Measurements from ENCODE around the gene TCERG1L.

The TCERG1L gene

DNA sequence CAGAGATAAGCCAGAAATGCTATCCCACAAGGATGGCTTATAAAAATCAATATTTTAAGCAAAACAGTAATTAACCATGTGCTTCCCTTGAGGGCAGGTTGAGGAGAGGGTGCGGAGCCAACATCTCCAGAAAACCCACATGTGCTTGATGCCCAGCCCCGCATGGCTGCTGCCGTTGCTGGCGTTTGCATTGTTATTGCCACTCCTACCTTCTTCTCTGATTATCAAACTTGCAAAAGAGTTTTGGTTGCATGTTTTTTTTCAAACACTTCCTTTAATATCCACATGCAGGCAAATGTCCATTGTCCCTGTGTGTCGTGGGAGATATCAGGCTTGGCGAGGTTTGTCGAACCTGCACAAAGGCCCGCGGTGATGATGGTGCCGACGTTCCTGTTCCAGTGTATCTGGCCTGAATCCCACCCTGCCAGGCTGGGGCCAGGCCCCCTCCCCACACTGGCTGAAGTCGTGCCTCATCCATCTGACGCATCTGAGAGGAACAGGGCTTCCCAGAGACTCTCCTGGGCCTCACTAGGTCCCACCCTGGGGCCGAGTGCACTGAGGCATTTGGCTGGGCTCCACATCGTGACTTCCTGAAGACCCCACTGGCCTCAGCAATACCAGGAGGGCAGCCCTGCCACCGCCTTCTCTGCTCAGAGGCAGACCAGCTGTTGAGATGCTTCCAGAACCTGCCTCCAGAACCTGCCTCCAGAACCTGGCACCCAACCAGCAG is 40.9 kb downstream of the TCERG1L start:
- Mint-ChIP-seq H3K27me3 (no peaks in the 10 kb centered on the region), H3K27ac (no peak overlapping the region), H3K4me1 (no peaks in the 10 kb centered on the region), H3K9me3 (no peaks in the 10 kb centered on the region), H3K4me3 (no peak overlapping the region), H3K36me3 (no peaks in the 10 kb centered on the region)
- DNase-seq = no peak
- CTCF ChIA-PET = no interaction called here

DNA sequence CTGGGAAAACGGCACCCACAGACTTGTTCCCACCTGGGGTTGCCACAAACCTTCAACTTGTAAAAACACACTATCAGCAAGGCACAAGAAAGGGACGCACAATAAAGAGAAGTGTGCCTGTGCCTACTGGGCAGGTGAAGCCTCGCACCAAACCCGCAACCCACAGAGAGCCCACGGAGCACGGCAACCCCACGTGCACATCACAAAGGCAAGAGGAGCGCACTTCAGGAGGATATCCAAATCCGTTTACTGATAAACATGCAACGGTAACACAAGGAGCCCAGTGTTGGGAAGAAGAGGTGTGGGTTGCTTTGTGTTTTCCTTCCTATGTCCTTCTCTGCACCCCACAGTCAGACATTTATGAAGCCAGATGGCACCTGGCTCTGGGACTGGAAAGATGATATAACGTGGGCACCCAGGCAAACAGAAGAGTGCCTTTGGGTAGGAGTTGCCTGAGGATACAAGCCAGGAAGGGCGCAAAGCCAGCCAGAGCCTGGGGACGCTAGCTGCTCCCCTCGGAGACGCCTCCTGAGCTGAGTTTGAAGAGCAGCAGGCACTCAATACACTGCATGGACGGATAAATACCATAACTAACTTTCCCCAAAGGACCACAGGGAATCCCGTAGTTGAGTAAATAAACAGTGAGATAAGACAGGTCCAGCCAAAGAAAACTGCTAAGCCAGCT is 41.6 kb downstream of the TCERG1L start:
- CTCF ChIA-PET = no interaction called here
- Mint-ChIP-seq H3K27me3 (no peaks in the 10 kb centered on the region), H3K27ac (no peak overlapping the region), H3K4me1 (no peaks in the 10 kb centered on the region), H3K36me3 (no peaks in the 10 kb centered on the region), H3K4me3 (no peak overlapping the region), H3K9me3 (no peaks in the 10 kb centered on the region)
- DNase-seq = no peak

DNA sequence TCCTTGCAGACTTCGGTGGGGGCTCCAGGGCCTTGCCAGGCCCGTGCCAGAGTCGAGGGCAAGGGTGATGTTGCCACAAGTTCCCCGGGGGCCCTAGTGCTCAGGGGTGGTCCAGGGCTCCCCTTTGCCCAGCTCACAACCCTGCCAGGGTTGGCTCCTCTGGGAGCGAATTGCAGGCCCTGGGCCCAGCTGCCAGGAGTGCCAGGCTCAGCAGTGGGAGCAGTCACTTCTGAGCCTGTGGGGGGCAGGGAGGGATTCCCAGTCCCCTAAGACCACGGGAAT is 43.8 kb downstream of the TCERG1L start:
- Mint-ChIP-seq H3K36me3 (no peaks in the 10 kb centered on the region), H3K27me3 (no peaks in the 10 kb centered on the region), H3K9me3 (no peaks in the 10 kb centered on the region), H3K4me3 (no peak overlapping the region), H3K4me1 (no peaks in the 10 kb centered on the region), H3K27ac (no peak overlapping the region)
- CTCF ChIA-PET = no interaction called here
- no peak for DNase-seq

DNA sequence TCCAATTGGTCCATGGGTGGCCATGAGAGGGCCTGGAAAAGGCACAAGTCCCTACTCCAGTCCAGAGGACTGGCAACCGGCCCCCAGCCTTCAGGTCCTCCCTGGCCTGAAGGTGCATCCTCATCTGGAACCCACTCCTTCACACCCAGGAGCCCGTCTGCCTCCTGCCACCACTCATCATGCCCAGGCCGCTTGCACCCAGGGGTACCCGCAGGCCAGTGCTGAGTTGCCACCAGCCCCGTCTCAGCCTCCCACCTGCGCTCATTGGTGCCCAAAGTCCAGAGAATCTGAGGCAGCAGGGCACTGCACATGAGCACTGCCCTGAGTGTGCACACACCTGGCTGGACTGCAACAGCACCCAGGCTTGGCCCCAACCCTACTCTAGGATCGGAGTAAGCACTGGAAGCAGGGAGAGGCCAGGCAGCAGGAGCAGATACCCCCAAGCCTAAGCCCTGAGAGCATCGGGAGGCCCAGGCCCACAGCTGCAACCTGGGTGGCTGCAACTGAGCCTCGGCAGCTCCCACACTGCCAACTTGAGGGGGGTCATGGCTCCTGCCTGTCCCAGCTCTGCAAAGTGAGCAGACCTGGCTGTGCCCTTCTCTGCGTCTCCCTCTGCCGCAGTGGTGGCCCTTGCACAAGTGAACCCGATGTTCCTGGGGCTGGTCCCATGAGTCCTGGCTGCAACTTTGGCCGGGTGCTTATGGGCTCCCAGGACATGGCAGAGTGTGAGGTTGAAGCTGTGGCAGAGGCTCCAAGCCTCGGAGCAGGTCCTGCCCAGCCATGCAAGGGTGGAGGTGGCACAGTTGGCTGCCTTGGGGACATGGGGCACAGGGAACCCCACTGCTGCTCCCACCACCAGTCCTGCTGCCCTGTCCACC is 44.3 kb downstream of the TCERG1L start:
- no peaks in the 10 kb centered on the region for H3K4me1 Mint-ChIP-seq
- no peaks in the 10 kb centered on the region for H3K9me3 Mint-ChIP-seq
- CTCF ChIA-PET = no interaction called here
- no peak overlapping the region for H3K4me3 Mint-ChIP-seq
- DNase-seq = no peak
- H3K27me3 Mint-ChIP-seq = no peaks in the 10 kb centered on the region
- H3K27ac Mint-ChIP-seq = no peak overlapping the region
- no peaks in the 10 kb centered on the region for H3K36me3 Mint-ChIP-seq

DNA sequence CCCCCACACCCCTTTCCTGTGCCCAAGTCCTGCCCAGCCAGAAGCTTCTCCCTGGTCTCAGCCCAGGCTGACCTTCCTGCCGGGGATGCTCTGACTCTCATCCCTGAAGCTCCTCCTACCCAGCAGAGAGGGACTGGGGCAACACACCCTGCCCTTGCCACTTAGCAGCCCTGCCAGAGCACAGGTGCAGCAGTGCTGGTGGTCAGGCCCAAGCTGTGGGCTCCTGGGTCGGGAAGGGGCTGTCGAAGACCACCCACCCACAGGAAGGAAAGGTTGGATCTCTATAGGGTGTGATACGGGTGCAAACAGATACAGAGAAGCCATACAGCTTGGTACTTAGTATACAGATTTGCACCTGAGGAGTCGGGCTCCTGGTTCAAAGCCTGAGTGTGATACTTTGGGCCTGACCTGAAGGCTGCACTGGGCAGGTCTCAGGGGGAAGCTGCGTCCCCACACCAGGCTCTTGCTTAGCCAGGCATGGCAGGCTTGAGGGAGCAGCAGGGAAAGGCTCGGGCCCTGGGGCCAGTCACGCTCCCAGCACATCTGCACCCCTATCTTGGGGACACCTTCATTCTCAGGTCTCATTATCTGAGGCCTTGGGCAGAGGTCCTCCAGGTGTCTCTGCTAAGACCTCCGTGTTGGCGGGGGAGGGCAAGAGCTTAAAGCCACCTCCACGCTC is 47.3 kb downstream of the TCERG1L start:
- CTCF ChIA-PET = no interaction called here
- no peaks in the 10 kb centered on the region for H3K9me3 Mint-ChIP-seq
- H3K36me3 Mint-ChIP-seq = no peaks in the 10 kb centered on the region
- no peak for DNase-seq
- no peaks in the 10 kb centered on the region for H3K27me3 Mint-ChIP-seq
- H3K4me1 Mint-ChIP-seq = no peaks in the 10 kb centered on the region
- no peak overlapping the region for H3K27ac Mint-ChIP-seq
- H3K4me3 Mint-ChIP-seq = no peak overlapping the region

GRCh38 chr10:131261890-131262475 is 49.5 kb downstream of the TCERG1L start:
- CTCF ChIA-PET = no interaction called here
- H3K4me1 Mint-ChIP-seq = no peaks in the 10 kb centered on the region
- H3K9me3 Mint-ChIP-seq = no peaks in the 10 kb centered on the region
- no peaks in the 10 kb centered on the region for H3K36me3 Mint-ChIP-seq
- no peak for DNase-seq
- H3K4me3 Mint-ChIP-seq = no peak overlapping the region
- H3K27me3 Mint-ChIP-seq = no peaks in the 10 kb centered on the region
- H3K27ac Mint-ChIP-seq = no peak overlapping the region

DNA sequence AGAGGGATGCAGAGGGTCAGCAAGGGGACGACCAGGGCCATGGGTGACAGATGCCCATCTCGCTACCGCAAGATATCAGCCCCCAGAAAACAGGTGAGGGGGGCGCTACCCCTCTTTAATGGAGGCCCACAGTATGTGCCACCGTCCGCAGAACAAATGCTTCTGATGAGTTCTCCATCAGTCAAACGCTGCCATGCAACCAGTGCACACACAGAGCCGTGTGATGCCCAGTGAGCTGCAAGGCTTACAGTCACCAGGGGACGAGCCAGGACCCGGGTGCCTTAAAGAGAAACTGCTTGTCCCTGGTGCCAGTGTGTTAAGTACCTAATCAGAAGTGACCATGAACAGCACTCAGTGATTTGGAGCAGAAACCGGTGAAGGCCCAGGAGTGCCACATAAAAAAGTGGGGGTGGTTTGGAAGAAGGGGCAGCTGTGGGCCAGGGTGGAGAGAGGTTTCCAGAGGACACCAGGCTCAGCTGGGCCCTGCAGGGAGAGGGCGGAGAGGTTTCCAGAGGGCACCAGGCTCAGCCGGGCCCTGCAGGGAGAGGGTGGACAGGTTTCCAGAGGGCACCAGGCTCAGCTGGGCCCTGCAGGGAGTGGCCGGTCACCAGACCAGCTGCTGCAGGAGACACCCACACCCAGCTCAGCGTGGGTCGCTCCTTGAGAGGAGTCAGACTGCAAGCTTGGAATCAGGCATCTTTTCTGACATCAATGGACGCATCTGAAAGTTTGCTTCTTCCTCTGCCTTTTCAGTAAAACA is 50.9 kb downstream of the TCERG1L start:
- no peaks in the 10 kb centered on the region for H3K27me3 Mint-ChIP-seq
- H3K9me3 Mint-ChIP-seq = no peaks in the 10 kb centered on the region
- H3K4me1 Mint-ChIP-seq = no peaks in the 10 kb centered on the region
- no peak overlapping the region for H3K27ac Mint-ChIP-seq
- CTCF ChIA-PET = no interaction called here
- no peaks in the 10 kb centered on the region for H3K36me3 Mint-ChIP-seq
- H3K4me3 Mint-ChIP-seq = no peak overlapping the region
- DNase-seq = no peak

DNA sequence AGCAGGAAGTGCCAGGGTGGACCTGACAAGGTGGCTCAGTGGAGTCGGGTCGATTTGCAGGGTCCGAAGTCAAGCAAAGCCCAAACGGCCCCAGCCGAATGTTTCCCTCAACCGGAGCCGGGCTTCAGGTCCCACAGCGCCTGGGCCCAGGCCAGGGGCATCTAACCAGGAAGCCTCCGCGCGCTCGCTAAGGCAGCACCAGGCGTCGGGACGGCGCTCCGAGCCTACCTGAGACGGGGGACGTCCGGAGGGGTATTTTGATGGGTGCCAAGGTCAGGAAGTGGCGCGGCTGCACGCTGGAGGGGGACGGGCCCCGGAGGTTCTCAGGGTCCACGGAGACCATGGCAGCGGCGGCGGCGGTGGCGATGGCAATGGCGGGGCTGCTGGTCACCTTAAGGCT is 51.5 kb downstream of the TCERG1L start:
- Mint-ChIP-seq H3K27ac (no peak overlapping the region), H3K9me3 (no peaks in the 10 kb centered on the region), H3K36me3 (no peaks in the 10 kb centered on the region), H3K4me1 (no peaks in the 10 kb centered on the region), H3K27me3 (no peaks in the 10 kb centered on the region), H3K4me3 (no peak overlapping the region)
- CTCF ChIA-PET = no interaction called here
- no peak for DNase-seq

DNA sequence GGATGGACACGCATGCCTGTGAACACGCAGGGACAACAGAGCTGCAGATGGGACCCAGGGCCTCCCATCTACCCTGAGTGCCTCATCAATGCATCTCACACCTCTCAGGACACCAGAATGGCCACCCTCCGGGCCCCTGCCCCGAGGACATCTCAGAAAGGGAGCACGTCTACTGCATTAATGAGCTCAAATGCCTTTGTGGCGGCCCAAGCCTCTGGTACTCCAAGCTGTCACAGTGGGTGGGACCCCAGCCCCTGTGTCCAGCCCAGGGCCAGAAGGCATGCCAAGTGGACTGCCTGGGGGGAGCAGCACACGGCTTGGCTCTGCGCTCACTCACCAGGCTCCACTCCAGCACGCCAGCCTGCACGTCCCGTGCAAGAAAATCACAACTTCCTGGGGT is 52.0 kb downstream of the TCERG1L start:
- no peaks in the 10 kb centered on the region for H3K4me1 Mint-ChIP-seq
- CTCF ChIA-PET = no interaction called here
- no peak for DNase-seq
- H3K27ac Mint-ChIP-seq = no peak overlapping the region
- no peaks in the 10 kb centered on the region for H3K9me3 Mint-ChIP-seq
- no peaks in the 10 kb centered on the region for H3K36me3 Mint-ChIP-seq
- no peaks in the 10 kb centered on the region for H3K27me3 Mint-ChIP-seq
- no peak overlapping the region for H3K4me3 Mint-ChIP-seq

- Mint-ChIP-seq H3K27ac (no peak overlapping the region), H3K9me3 (no peaks in the 10 kb centered on the region), H3K4me3 (no peak overlapping the region), H3K4me1 (no peaks in the 10 kb centered on the region), H3K36me3 (no peaks in the 10 kb centered on the region), H3K27me3 (no peaks in the 10 kb centered on the region)
- no peak for DNase-seq
- CTCF ChIA-PET = no interaction called here
Observed at GRCh38 chr10:131258256-131258655, 53.3 kb downstream of the TCERG1L start.

DNA sequence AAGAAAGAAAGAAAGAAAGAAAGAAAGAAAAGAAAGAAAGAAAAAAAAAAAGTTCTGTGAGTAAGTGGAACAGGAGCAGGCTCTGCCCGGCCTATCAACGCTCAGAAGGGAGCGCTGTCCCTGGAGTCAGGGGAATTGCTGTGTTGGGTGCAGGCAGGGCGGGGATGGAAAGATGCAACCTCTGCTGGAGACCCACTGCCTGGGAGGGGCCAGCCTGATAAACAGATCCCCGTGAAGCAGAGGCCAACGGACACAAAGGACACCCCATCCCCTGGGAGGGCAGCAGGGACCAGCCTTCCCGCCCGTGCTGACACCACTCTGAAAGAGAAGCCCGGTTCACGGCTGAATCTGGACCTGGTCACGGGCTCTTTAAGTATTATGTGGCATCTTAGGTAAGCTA is 54.5 kb downstream of the TCERG1L start:
- Mint-ChIP-seq H3K4me3 (no peak overlapping the region), H3K9me3 (no peaks in the 10 kb centered on the region), H3K4me1 (no peaks in the 10 kb centered on the region), H3K27me3 (no peaks in the 10 kb centered on the region), H3K36me3 (no peaks in the 10 kb centered on the region), H3K27ac (no peak overlapping the region)
- CTCF ChIA-PET = no interaction called here
- DNase-seq = no peak

- CTCF ChIA-PET = no interaction called here
Observed at GRCh38 chr10:131254859-131255252, 56.7 kb downstream of the TCERG1L start.

DNA sequence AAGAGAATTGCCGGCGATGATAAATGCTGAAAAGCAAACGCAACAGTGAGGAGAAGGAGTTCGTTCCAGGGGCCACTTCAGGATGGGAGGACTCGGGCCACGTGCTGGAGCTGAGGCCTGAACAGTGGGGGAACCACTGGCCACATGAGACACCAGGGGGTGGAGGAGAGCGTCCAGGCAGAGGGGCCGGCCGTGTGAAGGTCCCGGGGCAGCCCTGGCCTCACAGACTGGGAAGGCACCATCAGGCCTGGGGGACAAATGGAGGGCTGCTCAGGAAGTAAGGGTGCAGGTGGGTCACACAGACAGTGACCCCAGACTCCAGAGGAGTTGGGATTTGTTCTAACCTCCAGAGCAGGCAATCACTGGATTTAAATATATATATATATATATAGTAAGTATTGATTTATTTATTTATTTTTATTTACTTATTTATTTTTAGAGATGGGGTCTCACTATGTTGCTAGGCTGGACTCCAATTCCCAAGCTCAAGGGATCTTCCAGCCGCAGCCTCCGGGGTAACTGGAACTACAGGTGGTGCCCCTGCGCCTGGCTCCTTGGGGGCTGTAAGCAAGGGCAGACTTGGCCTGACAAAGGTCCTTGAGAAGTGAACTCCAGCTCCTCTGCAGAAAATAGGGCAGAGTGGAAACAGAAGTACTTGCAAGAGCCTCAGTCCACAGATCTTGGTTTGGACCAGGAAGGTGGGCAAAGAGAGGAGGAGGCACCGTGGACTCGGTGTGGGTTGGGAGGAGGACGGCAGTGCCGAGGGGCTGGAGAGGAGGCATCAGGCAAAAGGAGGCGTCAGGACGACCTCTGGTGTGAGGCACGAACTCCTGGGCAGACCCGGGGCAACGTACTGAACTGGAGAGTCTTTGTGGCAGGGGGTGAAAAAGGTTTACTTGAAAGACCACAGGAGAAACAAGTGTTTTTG is 57.3 kb downstream of the TCERG1L start:
- no peak overlapping the region for H3K27ac Mint-ChIP-seq

More at GRCh38 chr10:131254859-131255252, 56.7 kb downstream of the TCERG1L start:
- Mint-ChIP-seq H3K27me3 (peaks cover 12% of the 10 kb centered on the region), H3K4me1 (no peaks in the 10 kb centered on the region), H3K4me3 (no peak overlapping the region), H3K27ac (no peak overlapping the region), H3K9me3 (no peaks in the 10 kb centered on the region), H3K36me3 (no peaks in the 10 kb centered on the region)
- no peak for DNase-seq

More for the DNA sequence above, 57.3 kb downstream of the TCERG1L start:
- H3K36me3 Mint-ChIP-seq = no peaks in the 10 kb centered on the region
- peaks cover 12% of the 10 kb centered on the region for H3K27me3 Mint-ChIP-seq
- CTCF ChIA-PET = no interaction called here
- no peak overlapping the region for H3K4me3 Mint-ChIP-seq
- no peaks in the 10 kb centered on the region for H3K9me3 Mint-ChIP-seq
- no peaks in the 10 kb centered on the region for H3K4me1 Mint-ChIP-seq
- DNase-seq = no peak

Measured in activated naive CD4-positive, alpha-beta T cell treated with anti-CD3 and anti-CD28 coated beads, Interleukin-2, amount 10 ng/mL, durations not matched to agents 7 days and 5 days (primary cell).